Measurements from ENCODE around the gene KCNG3.
"Not testable (repeated sequence)": the region's sequence is repeated elsewhere in the genome, so short reads cannot be mapped to it uniquely, and the experiment has no call there.

The KCNG3 gene

DNA sequence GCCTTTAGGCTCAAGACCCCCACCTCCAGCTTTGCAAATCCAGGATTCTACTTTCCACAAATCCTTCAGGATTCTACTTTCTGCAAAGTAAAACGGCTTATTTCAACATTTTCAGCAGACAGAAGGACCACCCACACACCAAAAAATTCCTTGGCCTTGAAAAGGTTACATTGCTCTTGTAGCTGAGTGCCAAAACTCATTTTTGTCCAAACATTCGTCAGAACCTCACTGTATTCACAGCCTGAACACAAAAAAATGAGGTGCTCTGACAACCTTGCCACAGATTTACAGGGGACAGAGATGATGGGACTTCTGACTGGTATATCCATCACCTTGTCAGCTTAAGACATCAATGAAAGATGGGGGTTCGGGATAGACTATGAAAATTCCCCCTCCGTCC, 69.7 kb downstream of the KCNG3 start:
- no peak for DNase-seq

DNA sequence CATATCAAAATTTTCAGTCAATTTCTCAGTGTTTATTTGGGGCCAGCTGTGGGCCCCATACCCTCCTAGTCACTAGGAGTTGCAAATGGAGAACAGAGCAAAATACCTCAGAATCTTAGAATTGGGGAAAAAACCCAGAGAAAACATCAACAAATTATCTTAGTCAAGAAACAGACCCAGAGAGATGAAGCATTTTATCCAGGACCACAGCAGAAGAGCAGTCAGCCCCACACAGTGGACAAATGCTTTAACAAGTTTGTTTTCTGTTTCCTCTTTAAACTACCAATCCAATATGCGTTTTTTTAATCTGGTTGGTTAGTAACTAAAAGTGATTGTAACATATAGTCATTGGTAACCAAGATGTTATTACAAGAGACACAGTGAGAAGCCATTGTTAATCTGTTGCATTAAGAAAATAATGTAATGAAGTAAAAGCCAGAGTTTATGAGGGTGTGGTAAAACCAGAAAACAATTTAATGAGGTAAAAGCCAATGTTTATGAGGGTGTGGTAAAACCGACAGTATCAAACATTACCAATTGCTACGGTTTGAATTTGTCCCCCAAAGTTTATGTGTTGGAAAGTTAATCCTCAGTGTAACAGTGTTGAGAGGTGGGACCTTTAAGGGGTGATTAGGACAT, 72.1 kb downstream of the KCNG3 start:
- DNase-seq = no peak

DNA sequence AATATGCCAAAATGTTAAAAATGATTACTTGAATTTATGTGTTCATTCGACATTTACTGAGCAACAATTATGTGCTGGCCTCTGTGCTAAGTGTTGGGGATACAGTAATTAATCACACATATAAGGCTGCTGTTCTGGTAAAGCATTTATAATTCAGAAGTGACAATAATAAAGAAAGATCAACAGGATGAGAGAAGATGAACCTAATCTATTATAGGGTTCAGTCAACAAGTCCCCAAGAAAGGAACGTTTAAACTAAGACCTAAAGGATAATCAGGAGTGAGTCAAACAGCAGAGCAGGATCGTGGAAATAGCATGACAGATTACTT, 72.7 kb downstream of the KCNG3 start:
- DNase-seq = no peak

DNA sequence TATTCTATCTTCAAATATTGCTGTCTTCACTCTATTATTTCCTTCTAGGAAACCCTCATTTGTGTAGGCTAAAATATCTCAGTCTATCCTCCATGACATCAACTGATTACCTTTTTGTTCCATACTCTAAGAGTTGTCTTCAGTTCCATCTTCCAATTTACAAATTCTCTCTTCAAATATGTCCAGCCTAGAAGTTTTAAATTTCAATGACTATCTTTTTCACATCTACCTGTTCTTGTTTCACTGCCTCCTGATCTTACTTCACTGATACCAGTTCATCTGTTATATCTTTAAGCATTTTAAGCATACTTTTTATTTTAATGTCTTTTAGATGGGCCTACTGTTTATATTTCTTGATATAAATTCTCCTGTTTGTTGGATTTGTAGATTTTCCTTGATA, 79.1 kb downstream of the KCNG3 start:
- no peak for DNase-seq

DNA sequence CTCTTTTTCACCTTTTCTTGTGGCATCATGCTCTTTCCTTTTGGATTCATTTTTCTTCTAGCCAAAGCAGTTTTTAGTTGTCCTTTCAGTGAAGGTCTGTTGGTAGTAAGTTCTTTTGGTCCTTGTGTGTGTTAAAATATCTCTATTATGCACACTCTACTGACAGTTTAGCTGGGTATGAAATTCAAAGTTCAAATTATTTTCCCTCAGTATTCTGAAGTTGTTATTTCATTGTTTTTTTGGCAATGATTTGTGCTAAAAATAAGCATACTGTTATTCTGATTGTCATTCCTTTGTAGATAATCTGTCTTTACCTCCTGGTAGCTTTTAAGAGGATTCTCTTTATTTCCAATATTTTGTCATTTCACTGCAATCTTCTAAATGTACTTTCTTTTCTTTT, 79.6 kb downstream of the KCNG3 start:
- DNase-seq = no peak

DNA sequence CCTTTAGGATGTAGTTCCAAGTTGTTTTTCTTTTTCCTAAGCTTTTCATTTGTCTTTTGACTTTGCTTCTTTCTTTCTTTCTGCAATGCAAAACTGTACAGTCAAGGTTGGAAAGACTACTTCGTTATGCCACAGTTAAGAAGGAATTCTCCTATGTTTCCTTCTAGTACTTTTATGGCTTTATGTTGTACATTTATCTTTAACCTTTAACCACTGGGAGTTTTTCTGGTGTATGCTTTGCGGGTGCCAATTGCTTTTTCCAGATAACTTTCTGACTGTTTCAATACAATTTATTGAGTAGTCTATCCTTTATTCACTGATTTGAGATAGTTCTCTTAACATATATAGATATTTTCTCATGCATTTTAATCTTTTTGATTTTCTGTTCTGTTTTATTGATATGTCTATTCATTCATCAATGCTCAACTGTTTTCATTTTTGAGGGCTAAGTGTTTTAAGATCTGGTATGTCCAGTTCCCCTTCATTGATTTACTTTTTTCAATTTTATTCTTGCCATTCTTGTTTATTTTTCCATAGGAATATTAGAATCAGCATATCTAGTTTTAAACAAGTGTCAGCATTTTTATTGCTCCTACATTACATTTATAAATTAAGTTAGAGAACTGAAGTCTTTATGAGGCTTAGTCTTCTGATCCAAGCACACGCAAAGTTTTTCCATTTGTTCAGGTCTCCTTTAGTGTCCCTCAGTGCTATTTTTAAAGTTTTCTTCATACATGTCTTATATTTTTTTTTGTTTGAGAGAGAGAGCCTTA, 82.9 kb downstream of the KCNG3 start:
- DNase-seq = no peak

DNA sequence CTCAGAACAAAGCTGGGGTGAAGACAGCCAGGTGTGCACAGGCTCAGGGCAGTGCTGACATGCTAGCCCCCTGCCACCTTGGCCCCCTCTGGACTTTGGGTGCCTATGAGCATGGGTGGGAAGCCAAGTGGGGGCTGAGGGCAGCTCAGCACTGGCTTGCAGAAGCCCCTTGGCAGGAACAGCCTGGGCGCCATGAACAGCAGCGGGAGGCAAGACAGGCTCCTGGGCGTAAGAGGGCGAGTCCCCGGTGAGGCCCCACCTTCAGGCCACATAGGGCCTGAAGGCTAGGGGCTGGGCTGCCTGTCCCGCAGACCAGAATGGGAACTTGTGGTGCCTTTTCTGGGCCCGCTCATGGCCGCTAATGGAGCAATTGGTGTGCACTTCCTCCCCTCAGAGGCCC, 85.8 kb downstream of the KCNG3 start:
- DNase-seq = no peak

DNA sequence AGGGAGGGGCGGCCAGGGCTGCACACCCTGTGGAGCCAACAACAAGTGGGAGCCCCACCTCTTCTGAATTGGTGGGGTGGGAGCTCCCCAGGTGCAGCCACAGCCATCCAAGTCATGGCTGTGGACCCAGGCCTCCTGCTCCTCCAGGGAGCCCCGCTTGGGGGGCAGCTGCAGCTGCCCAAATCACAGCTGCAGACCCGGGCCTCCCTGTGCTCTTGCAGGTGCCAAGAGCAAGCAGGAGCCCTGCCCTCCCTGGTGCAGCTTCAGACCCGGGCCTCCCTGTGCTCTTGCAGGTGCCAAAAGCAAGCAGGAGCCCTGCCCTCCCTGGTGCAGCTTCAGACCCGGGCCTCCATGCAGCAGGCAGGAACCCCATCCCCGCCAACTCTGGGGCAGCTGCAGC, 86.3 kb downstream of the KCNG3 start:
- DNase-seq = no peak

DNA sequence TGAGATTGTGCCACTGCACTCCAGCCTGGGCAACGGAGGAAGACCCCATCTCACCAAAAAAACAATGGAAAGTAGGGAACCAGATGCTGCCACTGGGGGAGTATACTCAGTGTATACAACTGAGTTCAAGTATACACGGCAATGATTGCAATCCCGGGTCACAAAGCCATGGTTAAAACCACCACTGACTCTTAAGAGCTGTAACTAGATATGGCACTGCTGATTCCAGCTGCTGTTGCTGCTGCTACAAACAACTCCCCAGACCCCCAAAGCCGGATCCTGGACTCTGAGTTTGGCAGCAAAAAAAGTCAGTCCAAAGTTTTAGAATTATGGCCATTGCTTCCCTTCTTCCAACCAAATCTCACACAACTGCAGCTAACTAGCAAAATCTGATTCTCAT, 89.1 kb downstream of the KCNG3 start:
- DNase-seq = no peak

DNA sequence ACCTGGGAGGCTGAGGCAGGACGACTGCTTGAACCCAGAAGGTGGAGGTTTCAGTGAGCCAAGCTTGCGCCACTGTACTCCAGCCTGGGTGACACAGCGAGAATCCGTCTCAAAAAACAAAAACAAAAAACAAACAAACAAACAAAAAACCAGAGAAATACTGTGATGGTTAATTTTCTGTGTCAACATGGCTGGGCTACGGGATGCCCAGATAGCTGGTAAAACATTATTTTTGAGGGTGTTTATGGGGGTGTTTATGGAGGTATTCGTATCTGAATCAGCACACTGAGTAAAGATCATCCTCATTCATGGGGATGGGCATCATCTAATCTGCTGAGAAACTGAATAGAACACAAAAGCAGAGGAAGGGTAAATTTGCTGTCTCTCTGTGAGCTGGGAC, 92.0 kb downstream of the KCNG3 start:
- DNase-seq = no peak

DNA sequence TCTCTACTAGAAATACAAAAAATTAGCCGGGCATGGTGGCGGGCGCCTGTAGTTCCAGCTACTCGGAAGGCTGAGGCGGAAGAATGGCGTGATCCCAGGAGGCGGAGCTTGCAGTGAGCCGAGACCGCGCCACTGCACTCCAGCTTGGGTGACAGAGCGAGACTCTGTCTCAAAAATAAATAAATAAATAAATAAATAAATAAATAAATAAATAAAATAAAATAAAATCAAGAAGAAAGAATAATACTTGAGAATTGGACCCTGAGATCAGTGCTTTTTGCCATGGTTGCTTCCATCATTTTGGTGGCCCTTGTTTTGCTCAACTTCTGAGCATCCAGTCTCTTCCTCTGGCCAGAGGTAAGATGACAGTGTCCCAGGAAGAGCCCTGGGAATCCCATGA, 95.7 kb downstream of the KCNG3 start:
- DNase-seq = not testable (repeated sequence)

DNA sequence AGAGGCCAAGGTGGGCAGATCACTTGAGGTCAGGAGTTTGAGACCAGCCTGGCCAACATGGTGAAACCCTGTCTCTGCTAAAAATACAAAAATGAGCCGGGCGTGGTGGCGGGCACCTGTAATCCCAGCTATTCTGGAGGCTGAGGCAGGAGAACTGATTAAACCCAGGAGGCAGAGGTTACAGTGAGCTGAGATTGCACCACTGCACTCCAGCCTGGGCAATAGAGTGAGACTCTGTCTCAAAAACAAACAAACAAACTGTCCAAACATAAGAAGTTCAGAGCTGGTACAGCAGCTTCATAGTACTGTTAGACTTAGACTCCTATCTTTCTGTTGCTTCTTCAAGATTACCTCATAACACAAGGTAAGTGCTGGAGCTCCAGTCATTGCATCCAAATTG, 100.5 kb downstream of the KCNG3 start:
- not testable (repeated sequence) for DNase-seq

DNA sequence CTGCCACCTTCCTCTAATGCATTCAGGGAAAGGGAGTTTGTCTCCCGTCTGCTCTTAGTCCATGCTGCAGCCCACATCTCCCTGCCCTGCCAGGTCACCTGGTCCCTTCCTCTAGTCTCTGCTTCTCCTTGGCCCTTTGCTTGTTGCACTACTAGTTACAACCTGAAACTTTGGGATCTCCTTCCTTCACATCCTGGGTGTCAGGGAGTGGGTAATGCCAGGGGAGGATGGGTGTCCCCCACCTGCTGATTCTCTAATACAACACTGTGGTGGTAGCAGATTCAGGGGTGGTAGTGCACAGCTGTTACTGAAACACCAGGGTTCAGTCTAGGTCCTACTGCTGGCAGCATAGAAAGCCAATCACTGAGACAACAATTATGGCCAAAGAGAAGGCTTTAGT, 101.6 kb downstream of the KCNG3 start:
- DNase-seq = no peak
